ENCODE data around the gene KCNQ1. TPM values are rescaled to one million over a fixed set of nuclear protein-coding genes. Genes with fewer than 3 reads are reported as not detected.

The KCNQ1 gene
- polyA plus RNA-seq, 1 of the 3 experiments (the other 2 are of a cell fraction): 0.05 TPM

DNA sequence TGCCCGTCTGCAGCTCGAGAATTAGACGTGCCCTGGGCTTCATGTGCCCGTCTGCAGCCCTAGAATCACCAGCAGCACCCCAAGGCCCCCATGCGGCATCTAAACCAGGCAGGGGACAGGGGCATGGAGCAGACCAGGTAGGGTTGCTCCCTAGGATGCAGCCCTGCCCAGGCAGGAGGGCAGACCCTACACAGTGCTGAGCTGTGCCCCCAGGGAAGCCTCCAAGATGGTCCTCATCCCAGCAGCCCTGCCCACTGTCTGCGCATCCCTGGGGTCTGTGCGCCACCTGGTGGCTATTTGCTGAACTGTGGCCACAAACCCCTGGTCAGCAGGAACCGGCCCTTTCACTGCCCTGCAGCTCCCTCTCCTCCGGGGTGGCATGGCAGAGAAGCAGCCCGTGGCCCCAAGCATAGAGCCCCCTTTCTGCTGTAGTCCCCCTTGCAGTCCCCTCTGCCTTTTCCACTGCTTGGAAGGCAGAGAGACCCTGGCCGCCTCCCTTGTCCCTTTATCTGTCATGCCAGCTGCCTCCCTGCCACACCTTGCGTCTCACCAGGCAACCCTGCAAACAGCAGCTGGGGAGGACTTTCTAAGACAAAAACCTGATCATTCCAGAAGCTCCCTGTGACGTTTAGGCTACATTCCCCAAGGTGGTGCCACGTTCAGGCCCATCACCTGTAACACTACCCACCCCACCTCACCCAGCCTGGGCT is 86.6 kb downstream of the KCNQ1 start:
- Histone ChIP-seq H3K4me1 (ENCODE audit: control insufficient read depth in 1 of 2, insufficient read depth in 2 of 2, low read depth in 1 of 2, low read length in 1 of 2) (peaks cover 5 to 9% of the 10 kb centered on the region in 2 experiments; a peak in 2 of 4 replicates), H3K9me3 (no peaks in the 10 kb centered on the region), H3K27me3 (ENCODE audit: insufficient read depth) (no peaks in the 10 kb centered on the region), H3K36me3 (replicated peaks in 1 of 2; ENCODE audit: control insufficient read depth in 1 of 2, insufficient read depth in 2 of 2, low read length in 1 of 2) (no peaks in the 10 kb centered on the region), H2AFZ (ENCODE audit: low read depth) (no peak overlapping the region), H3F3A (replicated peaks; ENCODE audit: insufficient read depth) (no peaks in the 10 kb centered on the region), H3K9me2 (no peaks in the 10 kb centered on the region), H3K9ac (no peak overlapping the region), H4K20me1 (ENCODE audit: insufficient read depth) (no peaks in the 10 kb centered on the region), H3K79me2 (ENCODE audit: insufficient read depth) (no peaks in the 10 kb centered on the region), H3K27ac (ENCODE audit: low read depth in 2 of 2, low read length in 1 of 2) (no peak overlapping the region), H3K4me3 (ENCODE audit: low read depth in 2 of 2, low read length in 1 of 2) (no peak overlapping the region; a peak in 1 of 4 replicates), H3K4me2 (no peak overlapping the region)
- peak; percentile 90 for DNase-seq
- WGBS (ENCODE audit: low lambda C conversion rate): 29% methylated on average over 12 of the region's 14 CpGs
- CTCF ChIA-PET: interaction anchor here (0.6 to 15.4 kb wide), 105 partner anchors 8 to 560 kb away, joined by 3 to 1016 read pairs (median 6); partner anchors contain the start of genes C11orf21, CDKN1C, KCNQ1 and KCNQ1OT1
- POLR2A ChIA-PET: interaction anchor here (1.2 to 1.9 kb wide), 5 partner anchors 104 to 357 kb away, joined by 3 to 14 read pairs (median 4); partner anchors contain the start of gene TSSC4
- peak; percentile 97 for TF ChIP-seq SMC3 (IDR thresholded peaks at IDR 0.05; ENCODE audit: low read depth, low read length)
- TF ChIP-seq MEF2A (IDR thresholded peaks at IDR 0.05; ENCODE audit: borderline replicate concordance, low read depth): no peak
- no peak for TF ChIP-seq TEAD4 (IDR thresholded peaks at IDR 0.05; ENCODE audit: borderline replicate concordance, insufficient read depth)
- TF ChIP-seq FOXM1 (IDR thresholded peaks at IDR 0.05; ENCODE audit: low read depth): no peak
- no peak for TF ChIP-seq CHD2 (IDR thresholded peaks at IDR 0.05; ENCODE audit: low read length, partially characterized antibody)
- no peak for TF ChIP-seq YY1 (IDR thresholded peaks at IDR 0.05; ENCODE audit: low read depth)
- no peak for TF ChIP-seq EP300 (IDR thresholded peaks at IDR 0.05; ENCODE audit: borderline replicate concordance in 1 of 2, low read depth in 1 of 2, low read length in 1 of 2)
- TF ChIP-seq TAF1 (IDR thresholded peaks at IDR 0.05; ENCODE audit: borderline replicate concordance, low read depth, low read length): no peak
- peak; percentile 95 for TF ChIP-seq RAD21 (IDR thresholded peaks at IDR 0.05; ENCODE audit: low read length)
- no peak for TF ChIP-seq POLR2AphosphoS5 (IDR thresholded peaks at IDR 0.05; ENCODE audit: low read depth, low read length)
- no peak for TF ChIP-seq MXI1 (IDR thresholded peaks at IDR 0.05; ENCODE audit: low read depth, low read length)
- TF ChIP-seq, protein P1, sequence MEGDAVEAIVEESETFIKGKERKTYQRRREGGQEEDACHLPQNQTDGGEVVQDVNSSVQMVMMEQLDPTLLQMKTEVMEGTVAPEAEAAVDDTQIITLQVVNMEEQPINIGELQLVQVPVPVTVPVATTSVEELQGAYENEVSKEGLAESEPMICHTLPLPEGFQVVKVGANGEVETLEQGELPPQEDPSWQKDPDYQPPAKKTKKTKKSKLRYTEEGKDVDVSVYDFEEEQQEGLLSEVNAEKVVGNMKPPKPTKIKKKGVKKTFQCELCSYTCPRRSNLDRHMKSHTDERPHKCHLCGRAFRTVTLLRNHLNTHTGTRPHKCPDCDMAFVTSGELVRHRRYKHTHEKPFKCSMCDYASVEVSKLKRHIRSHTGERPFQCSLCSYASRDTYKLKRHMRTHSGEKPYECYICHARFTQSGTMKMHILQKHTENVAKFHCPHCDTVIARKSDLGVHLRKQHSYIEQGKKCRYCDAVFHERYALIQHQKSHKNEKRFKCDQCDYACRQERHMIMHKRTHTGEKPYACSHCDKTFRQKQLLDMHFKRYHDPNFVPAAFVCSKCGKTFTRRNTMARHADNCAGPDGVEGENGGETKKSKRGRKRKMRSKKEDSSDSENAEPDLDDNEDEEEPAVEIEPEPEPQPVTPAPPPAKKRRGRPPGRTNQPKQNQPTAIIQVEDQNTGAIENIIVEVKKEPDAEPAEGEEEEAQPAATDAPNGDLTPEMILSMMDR (IDR thresholded peaks at IDR 0.05): peak; percentile 86
- no peak for TF ChIP-seq SIN3A (IDR thresholded peaks at IDR 0.05; ENCODE audit: borderline replicate concordance, low read depth, low read length)

DNA sequence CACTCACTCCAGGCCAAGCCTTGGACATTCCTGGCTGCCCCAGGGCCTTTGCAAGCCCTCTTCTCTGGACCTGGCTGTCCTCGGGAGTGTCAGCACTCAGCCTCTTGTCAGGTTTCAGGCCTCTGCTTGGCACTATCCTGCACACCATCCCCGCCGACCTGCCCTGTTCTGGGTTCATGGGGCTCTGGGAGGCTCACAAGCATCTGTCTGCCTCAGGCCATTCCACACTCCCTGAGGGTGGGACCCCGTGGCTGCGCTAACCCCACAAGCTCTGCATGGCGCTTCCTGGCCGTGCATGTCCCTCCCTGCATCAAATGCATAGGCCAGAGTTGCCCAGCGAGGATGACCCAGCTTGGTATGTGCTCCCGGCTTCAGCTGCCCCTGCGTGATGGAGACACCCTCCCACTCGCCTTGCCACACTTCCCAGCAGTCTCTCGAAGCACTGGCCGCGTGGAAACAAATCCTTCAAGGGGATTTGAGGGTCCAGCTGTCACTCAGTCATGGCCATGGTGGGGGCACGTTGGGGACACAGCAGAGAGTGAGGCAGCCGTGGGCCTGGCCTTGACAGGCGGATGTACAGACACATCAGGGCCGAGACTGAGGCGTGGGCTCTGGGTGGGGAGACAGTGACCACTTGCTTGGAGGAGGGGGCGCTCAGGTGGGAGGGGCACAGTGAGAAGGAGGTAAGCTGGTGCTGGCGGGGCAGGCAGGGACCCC is 87.3 kb downstream of the KCNQ1 start:
- H3K9me3 ChIP-seq: no peaks in the 10 kb centered on the region
- no peaks in the 10 kb centered on the region for H3K27me3 ChIP-seq (ENCODE audit: insufficient read depth)
- H3F3A ChIP-seq (replicated peaks; ENCODE audit: insufficient read depth): no peaks in the 10 kb centered on the region
- no peaks in the 10 kb centered on the region for H3K79me2 ChIP-seq (ENCODE audit: insufficient read depth)
- TF ChIP-seq TCF12 (IDR thresholded peaks at IDR 0.05): no peak
- TF ChIP-seq MEF2A (IDR thresholded peaks at IDR 0.05; ENCODE audit: borderline replicate concordance, low read depth): no peak
- TF ChIP-seq, protein P1 (IDR thresholded peaks at IDR 0.05): no peak
- no peak for TF ChIP-seq NFIC (IDR thresholded peaks at IDR 0.05; ENCODE audit: borderline replicate concordance)
- TF ChIP-seq CHD2 (IDR thresholded peaks at IDR 0.05; ENCODE audit: low read length, partially characterized antibody): no peak
- TF ChIP-seq FOSL2 (IDR thresholded peaks at IDR 0.05; ENCODE audit: borderline replicate concordance, low read depth): no peak
- no peak for TF ChIP-seq SIN3A (IDR thresholded peaks at IDR 0.05; ENCODE audit: borderline replicate concordance, low read depth, low read length)
- no peak for TF ChIP-seq FOXM1 (IDR thresholded peaks at IDR 0.05; ENCODE audit: low read depth)
- TF ChIP-seq TEAD4 (IDR thresholded peaks at IDR 0.05; ENCODE audit: borderline replicate concordance, insufficient read depth): no peak
- TF ChIP-seq FOXJ3 (CRISPR knock-in tag; IDR thresholded peaks at IDR 0.05): no peak
- TF ChIP-seq GATA2 (CRISPR knock-in tag; IDR thresholded peaks at IDR 0.05): no peak
- TF ChIP-seq, protein P2, sequence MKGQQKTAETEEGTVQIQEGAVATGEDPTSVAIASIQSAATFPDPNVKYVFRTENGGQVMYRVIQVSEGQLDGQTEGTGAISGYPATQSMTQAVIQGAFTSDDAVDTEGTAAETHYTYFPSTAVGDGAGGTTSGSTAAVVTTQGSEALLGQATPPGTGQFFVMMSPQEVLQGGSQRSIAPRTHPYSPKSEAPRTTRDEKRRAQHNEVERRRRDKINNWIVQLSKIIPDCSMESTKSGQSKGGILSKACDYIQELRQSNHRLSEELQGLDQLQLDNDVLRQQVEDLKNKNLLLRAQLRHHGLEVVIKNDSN (IDR thresholded peaks at IDR 0.05; ENCODE audit: borderline replicate concordance, low read depth): no peak
- no peak for TF ChIP-seq SMC3 (IDR thresholded peaks at IDR 0.05; ENCODE audit: low read depth, low read length)
- no peak for TF ChIP-seq NRF1 (IDR thresholded peaks at IDR 0.05; ENCODE audit: low read depth, low read length)
- H4K20me1 ChIP-seq (ENCODE audit: insufficient read depth): no peaks in the 10 kb centered on the region
- H3K36me3 ChIP-seq (replicated peaks in 1 of 2; ENCODE audit: control insufficient read depth in 1 of 2, insufficient read depth in 2 of 2, low read length in 1 of 2): no peaks in the 10 kb centered on the region
- H3K9me2 ChIP-seq: no peaks in the 10 kb centered on the region
- no peak overlapping the region for H3K27ac ChIP-seq (ENCODE audit: low read depth in 2 of 2, low read length in 1 of 2)
- DNase-seq: no peak
- no peak overlapping the region for H3K9ac ChIP-seq
- no peak overlapping the region for H2AFZ ChIP-seq (ENCODE audit: low read depth)
- ChIA-PET CTCF (interaction anchor here (0.6 to 15.4 kb wide), 122 partner anchors 8 to 559 kb away, joined by 3 to 1016 read pairs (median 6); partner anchors contain the start of genes C11orf21, CDKN1C, KCNQ1 and KCNQ1OT1), POLR2A (interaction anchor here (0.8 to 1.9 kb wide), 6 partner anchors 104 to 360 kb away, joined by 3 to 14 read pairs (median 4); no protein-coding TSS in a partner anchor)
- peaks cover 5 to 9% of the 10 kb centered on the region in 2 experiments; a peak in 2 of 4 replicates for H3K4me1 ChIP-seq (ENCODE audit: control insufficient read depth in 1 of 2, insufficient read depth in 2 of 2, low read depth in 1 of 2, low read length in 1 of 2)
- H3K4me2 ChIP-seq: no peak overlapping the region
- WGBS (ENCODE audit: low lambda C conversion rate): 41% methylated on average over 16 of the region's 21 CpGs
- H3K4me3 ChIP-seq (ENCODE audit: low read depth in 2 of 2, low read length in 1 of 2): no peak overlapping the region

All from SK-N-SH (cell line).